GM13976 (cell line): ENCODE measurements around the gene TMEM131L.

ENCODE experiments used
- DNase-seq: peaks from one replicate; pipeline ENCODE4 v3.0.0; 2012; ENCODE audit warnings: low spot score
- in situ Hi-C: fragments of 300-500 bp; cut with MboI; formaldehyde crosslinking; loops from one replicate; pipeline ENCODE4 v1.12.0; 2022; ENCODE audit warnings: low sequenced_read_pairs, mixed read lengths, inconsistent platforms; ENCODE audit not compliant: unreplicated experiment
- TF ChIP-seq, protein P1 (sequence below): IDR thresholded peaks from 2 replicates; pipeline ENCODE4 v1.5.1; 2012; ENCODE audit warnings: borderline replicate concordance, mild to moderate bottlenecking; ENCODE audit not compliant: insufficient read depth; ENCODE audit errors: extremely low read depth, missing control alignments, control extremely low read depth

TMEM131L gene

DNA sequence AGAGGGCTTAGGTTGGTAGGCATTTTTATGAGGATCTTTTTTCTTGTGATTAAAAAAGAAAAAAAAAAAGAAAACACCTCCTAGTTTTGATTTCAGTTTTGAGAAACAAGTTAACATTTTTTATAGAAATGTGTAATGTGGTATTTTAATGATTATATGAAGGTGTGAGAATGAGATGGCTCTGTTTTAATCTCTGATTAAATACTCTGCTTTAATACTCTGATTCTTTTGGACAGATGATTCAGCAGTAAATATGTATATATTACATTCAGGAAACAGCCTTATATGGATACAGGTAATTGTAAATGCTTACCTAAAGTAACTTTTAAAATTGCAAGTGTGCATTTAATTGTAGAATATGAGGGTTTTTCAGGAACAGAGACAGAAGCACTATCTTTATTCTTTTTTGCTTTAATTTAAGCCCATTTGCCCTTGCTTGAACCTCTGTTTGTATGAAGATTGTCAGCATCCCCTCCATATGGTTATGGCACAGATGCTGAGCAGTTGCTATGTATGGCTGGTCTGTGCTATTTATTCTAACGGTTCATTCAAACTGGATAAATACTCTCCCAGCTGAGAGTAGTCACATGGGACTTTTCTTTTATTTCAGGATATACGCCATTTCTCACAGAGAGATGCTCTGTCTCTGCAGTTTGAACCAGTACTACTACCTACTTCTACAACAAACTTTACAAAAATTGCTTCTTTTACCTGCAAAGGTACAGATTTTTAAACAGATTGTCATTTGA, 117.0 kb downstream of the TMEM131L start:
- DNase-seq, result no peak
- TF ChIP-seq, protein P1, sequence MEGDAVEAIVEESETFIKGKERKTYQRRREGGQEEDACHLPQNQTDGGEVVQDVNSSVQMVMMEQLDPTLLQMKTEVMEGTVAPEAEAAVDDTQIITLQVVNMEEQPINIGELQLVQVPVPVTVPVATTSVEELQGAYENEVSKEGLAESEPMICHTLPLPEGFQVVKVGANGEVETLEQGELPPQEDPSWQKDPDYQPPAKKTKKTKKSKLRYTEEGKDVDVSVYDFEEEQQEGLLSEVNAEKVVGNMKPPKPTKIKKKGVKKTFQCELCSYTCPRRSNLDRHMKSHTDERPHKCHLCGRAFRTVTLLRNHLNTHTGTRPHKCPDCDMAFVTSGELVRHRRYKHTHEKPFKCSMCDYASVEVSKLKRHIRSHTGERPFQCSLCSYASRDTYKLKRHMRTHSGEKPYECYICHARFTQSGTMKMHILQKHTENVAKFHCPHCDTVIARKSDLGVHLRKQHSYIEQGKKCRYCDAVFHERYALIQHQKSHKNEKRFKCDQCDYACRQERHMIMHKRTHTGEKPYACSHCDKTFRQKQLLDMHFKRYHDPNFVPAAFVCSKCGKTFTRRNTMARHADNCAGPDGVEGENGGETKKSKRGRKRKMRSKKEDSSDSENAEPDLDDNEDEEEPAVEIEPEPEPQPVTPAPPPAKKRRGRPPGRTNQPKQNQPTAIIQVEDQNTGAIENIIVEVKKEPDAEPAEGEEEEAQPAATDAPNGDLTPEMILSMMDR, result no peak
- in situ Hi-C loops, result no loop called here

DNA sequence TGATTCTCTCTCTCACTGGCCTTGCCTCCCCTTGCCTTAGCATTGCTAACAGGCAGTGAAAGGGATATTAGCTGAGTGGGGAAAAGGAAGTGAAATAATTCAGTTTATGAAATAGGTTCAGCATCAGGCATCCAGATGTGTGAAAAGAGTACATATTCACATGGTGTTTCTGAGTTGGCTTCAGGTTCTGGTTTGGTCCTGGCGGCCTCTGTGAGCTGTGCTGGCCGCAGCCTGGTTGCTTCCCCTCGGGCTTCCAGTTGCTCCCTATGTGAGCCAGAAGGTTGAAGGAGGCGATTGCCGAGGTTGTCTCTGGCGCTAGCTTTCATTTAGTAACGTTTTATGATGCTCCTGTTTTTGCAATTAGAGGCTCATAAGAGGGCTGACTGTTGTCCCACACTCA, 118.9 kb downstream of the TMEM131L start:
- TF ChIP-seq, protein P1, result no peak
- in situ Hi-C loops, result no loop called here
- DNase-seq, result no peak

DNA sequence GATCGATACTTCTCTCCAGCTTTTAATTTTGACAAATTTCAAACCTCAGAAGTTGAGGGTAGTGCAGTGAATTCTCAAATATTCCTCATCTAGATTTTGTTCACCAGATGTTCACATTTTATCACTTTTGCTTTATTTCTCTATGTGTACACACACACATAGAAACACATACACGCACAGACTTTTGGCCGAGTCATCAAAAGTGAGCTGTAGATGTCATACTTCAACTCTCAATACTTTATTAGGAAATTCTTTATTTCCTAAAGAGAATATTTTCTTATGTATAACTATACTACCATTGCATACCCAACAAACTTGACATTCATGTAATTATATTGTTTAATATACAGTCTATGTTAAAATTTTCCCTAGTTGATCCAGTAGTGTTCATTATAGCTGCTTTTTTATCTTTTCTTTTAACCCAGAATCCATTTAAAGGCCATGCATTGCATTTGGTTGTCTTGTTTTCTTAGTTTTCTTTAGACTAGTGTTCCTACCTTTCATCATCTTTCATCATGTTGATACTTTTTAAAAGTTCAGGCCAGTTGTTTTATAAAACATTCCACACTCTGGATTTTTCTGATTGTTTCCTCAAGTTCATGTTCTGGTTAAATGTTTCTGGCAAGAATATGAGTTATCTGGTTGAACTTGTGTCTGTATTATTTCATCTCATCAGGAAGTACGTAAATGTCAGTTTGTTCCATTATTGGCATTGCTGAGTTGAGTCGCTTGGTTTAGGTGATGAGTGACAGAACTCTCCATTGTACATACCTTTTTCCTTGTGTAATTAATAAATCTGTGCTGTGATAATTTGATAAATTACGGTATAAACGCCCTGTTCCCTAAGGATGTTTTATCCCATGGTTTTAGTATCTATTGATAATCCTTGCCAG, 123.8 kb downstream of the TMEM131L start:
- TF ChIP-seq, protein P1, result no peak
- in situ Hi-C loops, result no loop called here
- DNase-seq, result no peak

DNA sequence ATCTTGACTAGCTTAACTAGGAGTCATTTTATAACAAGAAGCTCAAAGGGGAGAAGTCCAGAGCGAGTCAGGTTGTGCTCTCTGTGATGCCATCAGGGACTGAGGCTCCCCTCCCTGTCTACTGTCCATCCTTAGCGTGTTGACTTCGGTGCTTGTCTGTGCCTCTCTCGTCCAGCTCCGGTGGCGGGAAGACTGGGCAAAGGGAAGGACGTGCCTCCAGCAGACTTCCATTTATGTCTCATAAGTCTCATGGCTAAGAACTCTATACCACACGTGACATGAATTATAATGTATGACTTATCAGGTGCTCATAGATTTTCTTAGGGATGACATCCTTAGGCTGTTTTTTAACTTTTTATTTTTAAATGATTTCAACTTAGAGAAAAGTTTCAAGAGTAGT, 125.3 kb downstream of the TMEM131L start:
- in situ Hi-C loops, result no loop called here
- TF ChIP-seq, protein P1, result no peak
- no peak for DNase-seq

DNA sequence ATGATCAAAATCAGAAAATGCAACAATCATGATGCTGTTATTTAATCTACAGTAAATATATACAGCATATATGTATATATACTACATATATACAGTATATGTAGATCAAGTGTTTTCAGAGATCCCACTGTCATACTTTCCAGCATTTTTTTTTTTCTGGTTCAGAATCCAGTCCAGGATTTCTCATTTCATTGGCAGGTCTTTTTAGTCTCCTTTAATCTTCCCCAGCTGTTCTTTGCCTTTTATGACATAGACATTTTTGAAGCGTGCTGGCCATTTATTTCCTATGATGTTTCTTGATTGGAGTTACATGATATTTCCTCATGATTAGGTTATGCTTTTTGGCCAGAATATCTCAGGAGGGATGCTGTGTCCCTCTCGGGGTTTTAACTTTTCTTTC, 125.9 kb downstream of the TMEM131L start:
- no peak for DNase-seq
- TF ChIP-seq, protein P1, result no peak
- in situ Hi-C loops, result no loop called here

DNA sequence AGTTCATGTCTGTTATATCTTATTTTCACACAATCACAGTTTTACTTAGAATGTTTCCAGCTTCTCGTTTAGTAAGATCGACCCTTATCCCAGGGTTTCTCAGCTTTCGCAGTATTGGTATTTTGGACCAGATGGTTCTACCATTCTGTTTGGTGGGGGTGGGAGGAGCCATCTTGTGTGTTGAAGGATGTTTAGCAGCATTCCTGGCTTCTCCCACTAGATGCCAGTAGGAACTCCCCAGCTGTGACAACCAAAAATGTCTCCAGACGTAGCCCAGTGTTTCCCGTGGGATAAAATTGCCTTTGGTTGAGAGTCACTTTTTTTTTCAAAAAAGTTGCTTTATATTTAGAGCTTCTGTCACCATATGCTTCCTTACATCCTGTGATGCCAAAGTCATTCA, 127.0 kb downstream of the TMEM131L start:
- TF ChIP-seq, protein P1, result no peak
- in situ Hi-C loops, result no loop called here
- no peak for DNase-seq
